Measurements from ENCODE around the gene CRELD2. TPM values are rescaled to one million over a fixed set of nuclear protein-coding genes. Genes with fewer than 3 reads are reported as not detected.
A peak's percentile ranks its signal among the peaks of the same experiment; 100 is the strongest.

CRELD2 gene
- total and polyA plus RNA-seq, 2 experiments from 2014 or later, result 35.7 to 47.7 TPM

DNA sequence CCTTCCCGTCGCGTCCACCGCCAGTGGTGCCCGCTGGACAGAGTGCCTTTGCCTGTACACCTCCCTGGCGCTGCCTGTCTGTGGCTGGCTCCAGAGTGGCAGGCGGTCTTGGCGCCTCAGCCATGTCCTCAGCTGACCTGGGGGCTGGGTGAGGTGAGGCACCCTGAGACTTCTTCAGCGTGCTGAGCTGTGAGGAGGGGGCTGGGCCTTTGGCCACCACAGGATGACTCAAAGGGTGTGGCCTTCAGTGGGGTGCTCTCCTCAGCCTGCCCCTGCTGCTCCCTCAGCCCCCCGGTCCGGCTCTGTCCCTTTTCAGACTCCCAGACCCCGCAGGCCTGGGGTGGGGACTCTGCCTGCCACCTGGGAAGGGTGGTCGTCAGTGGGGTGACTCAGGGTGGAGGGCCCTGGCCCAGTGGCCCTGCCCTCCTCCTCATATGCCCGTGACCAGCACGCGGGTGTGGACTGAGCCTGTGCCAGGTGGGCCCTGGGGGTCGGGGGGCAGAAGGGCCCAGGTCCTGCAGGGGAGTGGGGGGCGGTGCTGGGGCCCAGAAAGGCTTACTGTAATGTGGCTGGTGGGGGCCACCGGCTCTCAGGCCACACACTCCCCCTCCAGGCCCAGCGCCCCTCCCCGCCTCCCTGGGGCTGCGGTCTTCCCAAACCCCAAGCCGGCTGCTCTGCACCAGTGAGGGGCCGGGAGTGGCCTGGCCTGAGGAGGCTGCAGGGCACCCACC lies 15.9 kb downstream of the CRELD2 start:
- Mint-ChIP-seq H3K27me3 (ENCODE audit: insufficient read depth, low read depth, poor library complexity) (peaks cover 17% of the 10 kb centered on the region), H3K4me3 (no peak overlapping the region), H3K4me1 (peaks cover 5% of the 10 kb centered on the region; the same call in 2 of the 3 replicates), H3K9me3 (no peaks in the 10 kb centered on the region), H3K36me3 (ENCODE audit: low read depth) (no peaks in the 10 kb centered on the region), H3K27ac (no peak overlapping the region)
- Histone ChIP-seq H3K79me2 (replicated peaks; ENCODE audit: insufficient read depth) (no peaks in the 10 kb centered on the region), H3K4me3 (peak overlapping the region; percentile 53; the same call in 1 of the 2 replicates), H2AFZ (no peak overlapping the region), H3K27ac (ENCODE audit: low read depth) (no peak overlapping the region), H3K4me1 (ENCODE audit: insufficient read depth) (peaks cover 10% of the 10 kb centered on the region; the same call in 1 of the 2 replicates), H3F3A (replicated peaks; ENCODE audit: low read depth) (no peaks in the 10 kb centered on the region), H3K36me3 (ENCODE audit: insufficient read depth) (no peaks in the 10 kb centered on the region), H3K27me3 (ENCODE audit: insufficient read depth) (peaks cover 9% of the 10 kb centered on the region), H3K9me2 (ENCODE audit: insufficient read depth) (no peaks in the 10 kb centered on the region), H3K4me2 (peak overlapping the region; percentile 74; the same call in 1 of the 2 replicates), H4K20me1 (replicated peaks; ENCODE audit: insufficient read depth) (no peaks in the 10 kb centered on the region)
- TF ChIP-seq EZH2 (IDR thresholded peaks at IDR 0.05; ENCODE audit: low read depth, unreplicated experiment), result no peak
- TF ChIP-seq CREB1 (CRISPR knock-in tag; IDR thresholded peaks at IDR 0.05; ENCODE audit: low read depth), result no peak
- no peak for TF ChIP-seq POLR2AphosphoS5 (IDR thresholded peaks at IDR 0.05; ENCODE audit: low read depth)
- TF ChIP-seq, protein P1, sequence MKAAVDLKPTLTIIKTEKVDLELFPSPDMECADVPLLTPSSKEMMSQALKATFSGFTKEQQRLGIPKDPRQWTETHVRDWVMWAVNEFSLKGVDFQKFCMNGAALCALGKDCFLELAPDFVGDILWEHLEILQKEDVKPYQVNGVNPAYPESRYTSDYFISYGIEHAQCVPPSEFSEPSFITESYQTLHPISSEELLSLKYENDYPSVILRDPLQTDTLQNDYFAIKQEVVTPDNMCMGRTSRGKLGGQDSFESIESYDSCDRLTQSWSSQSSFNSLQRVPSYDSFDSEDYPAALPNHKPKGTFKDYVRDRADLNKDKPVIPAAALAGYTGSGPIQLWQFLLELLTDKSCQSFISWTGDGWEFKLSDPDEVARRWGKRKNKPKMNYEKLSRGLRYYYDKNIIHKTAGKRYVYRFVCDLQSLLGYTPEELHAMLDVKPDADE (IDR thresholded peaks at IDR 0.05), result no peak
- TF ChIP-seq ZNF114 (CRISPR knock-in tag; IDR thresholded peaks at IDR 0.05), result no peak
- no peak for TF ChIP-seq STAT1 (IDR thresholded peaks at IDR 0.05; ENCODE audit: unreplicated experiment)
- TF ChIP-seq, protein P2, sequence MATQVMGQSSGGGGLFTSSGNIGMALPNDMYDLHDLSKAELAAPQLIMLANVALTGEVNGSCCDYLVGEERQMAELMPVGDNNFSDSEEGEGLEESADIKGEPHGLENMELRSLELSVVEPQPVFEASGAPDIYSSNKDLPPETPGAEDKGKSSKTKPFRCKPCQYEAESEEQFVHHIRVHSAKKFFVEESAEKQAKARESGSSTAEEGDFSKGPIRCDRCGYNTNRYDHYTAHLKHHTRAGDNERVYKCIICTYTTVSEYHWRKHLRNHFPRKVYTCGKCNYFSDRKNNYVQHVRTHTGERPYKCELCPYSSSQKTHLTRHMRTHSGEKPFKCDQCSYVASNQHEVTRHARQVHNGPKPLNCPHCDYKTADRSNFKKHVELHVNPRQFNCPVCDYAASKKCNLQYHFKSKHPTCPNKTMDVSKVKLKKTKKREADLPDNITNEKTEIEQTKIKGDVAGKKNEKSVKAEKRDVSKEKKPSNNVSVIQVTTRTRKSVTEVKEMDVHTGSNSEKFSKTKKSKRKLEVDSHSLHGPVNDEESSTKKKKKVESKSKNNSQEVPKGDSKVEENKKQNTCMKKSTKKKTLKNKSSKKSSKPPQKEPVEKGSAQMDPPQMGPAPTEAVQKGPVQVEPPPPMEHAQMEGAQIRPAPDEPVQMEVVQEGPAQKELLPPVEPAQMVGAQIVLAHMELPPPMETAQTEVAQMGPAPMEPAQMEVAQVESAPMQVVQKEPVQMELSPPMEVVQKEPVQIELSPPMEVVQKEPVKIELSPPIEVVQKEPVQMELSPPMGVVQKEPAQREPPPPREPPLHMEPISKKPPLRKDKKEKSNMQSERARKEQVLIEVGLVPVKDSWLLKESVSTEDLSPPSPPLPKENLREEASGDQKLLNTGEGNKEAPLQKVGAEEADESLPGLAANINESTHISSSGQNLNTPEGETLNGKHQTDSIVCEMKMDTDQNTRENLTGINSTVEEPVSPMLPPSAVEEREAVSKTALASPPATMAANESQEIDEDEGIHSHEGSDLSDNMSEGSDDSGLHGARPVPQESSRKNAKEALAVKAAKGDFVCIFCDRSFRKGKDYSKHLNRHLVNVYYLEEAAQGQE (IDR thresholded peaks at IDR 0.05; ENCODE audit: unreplicated experiment), result no peak
- TF ChIP-seq JUNB (IDR thresholded peaks at IDR 0.05; ENCODE audit: unreplicated experiment), result no peak
- TF ChIP-seq, protein P3, sequence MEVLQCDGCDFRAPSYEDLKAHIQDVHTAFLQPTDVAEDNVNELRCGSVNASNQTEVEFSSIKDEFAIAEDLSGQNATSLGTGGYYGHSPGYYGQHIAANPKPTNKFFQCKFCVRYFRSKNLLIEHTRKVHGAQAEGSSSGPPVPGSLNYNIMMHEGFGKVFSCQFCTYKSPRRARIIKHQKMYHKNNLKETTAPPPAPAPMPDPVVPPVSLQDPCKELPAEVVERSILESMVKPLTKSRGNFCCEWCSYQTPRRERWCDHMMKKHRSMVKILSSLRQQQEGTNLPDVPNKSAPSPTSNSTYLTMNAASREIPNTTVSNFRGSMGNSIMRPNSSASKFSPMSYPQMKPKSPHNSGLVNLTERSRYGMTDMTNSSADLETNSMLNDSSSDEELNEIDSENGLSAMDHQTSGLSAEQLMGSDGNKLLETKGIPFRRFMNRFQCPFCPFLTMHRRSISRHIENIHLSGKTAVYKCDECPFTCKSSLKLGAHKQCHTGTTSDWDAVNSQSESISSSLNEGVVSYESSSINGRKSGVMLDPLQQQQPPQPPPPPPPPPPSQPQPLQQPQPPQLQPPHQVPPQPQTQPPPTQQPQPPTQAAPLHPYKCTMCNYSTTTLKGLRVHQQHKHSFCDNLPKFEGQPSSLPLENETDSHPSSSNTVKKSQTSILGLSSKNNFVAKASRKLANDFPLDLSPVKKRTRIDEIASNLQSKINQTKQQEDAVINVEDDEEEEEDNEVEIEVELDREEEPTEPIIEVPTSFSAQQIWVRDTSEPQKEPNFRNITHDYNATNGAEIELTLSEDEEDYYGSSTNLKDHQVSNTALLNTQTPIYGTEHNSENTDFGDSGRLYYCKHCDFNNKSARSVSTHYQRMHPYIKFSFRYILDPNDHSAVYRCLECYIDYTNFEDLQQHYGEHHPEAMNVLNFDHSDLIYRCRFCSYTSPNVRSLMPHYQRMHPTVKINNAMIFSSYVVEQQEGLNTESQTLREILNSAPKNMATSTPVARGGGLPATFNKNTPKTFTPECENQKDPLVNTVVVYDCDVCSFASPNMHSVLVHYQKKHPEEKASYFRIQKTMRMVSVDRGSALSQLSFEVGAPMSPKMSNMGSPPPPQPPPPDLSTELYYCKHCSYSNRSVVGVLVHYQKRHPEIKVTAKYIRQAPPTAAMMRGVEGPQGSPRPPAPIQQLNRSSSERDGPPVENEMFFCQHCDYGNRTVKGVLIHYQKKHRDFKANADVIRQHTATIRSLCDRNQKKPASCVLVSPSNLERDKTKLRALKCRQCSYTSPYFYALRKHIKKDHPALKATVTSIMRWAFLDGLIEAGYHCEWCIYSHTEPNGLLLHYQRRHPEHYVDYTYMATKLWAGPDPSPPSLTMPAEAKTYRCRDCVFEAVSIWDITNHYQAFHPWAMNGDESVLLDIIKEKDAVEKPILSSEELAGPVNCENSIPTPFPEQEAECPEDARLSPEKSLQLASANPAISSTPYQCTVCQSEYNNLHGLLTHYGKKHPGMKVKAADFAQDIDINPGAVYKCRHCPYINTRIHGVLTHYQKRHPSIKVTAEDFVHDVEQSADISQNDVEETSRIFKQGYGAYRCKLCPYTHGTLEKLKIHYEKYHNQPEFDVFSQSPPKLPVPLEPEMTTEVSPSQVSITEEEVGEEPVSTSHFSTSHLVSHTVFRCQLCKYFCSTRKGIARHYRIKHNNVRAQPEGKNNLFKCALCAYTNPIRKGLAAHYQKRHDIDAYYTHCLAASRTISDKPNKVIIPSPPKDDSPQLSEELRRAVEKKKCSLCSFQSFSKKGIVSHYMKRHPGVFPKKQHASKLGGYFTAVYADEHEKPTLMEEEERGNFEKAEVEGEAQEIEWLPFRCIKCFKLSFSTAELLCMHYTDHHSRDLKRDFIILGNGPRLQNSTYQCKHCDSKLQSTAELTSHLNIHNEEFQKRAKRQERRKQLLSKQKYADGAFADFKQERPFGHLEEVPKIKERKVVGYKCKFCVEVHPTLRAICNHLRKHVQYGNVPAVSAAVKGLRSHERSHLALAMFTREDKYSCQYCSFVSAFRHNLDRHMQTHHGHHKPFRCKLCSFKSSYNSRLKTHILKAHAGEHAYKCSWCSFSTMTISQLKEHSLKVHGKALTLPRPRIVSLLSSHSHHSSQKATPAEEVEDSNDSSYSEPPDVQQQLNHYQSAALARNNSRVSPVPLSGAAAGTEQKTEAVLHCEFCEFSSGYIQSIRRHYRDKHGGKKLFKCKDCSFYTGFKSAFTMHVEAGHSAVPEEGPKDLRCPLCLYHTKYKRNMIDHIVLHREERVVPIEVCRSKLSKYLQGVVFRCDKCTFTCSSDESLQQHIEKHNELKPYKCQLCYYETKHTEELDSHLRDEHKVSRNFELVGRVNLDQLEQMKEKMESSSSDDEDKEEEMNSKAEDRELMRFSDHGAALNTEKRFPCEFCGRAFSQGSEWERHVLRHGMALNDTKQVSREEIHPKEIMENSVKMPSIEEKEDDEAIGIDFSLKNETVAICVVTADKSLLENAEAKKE (CRISPR knock-in tag; IDR thresholded peaks at IDR 0.05), result no peak
- TF ChIP-seq EZH2phosphoT487 (IDR thresholded peaks at IDR 0.05; ENCODE audit: unreplicated experiment), result no peak
- ATAC-seq (peak; percentile 14), DNase-seq (ENCODE audit: low spot score) (no peak)

All from GM23338 (cell line).